K562 (cell line): Measurements from ENCODE around the gene CNR1. TPM values are rescaled to one million over a fixed set of nuclear protein-coding genes. Genes with fewer than 3 reads are reported as not detected.

Experiments used
- ATAC-seq: fragments of 200-7000 bp; cut with Tn5 transposase; 3 replicates; pipeline ENCODE4 v1.9.1; 2020; ENCODE audit warnings: moderate library complexity
- BruUV-seq: library from RNA; stranded (reverse); fragments of 400-500 nt; replicated peaks from 2 replicates; lab custom pipeline; 2021; lab: Mats Ljungman, UMichigan
- CTCF ChIA-PET: fragments of 300-600 bp; formaldehyde crosslinking; extraction: SDS; loops from one replicate; lab custom pipeline; 2021; ENCODE audit warnings: low intra/inter-chr PET ratio; lab: Yijun Ruan, JAX
- POLR2A ChIA-PET: fragments of 300-600, 350-650 bp; sonication (Branson Sonifier 250); formaldehyde crosslinking; extraction: SDS; loops from one replicate; lab custom pipeline; 2021; ENCODE audit warnings: antibody characterized with exemption, inconsistent platforms; lab: Yijun Ruan, JAX
- DNase-seq, 4 experiments: peaks; one replicate each; pipeline versions ENCODE4 v3.0.0 to v3.0.0-alpha.2; 2011 to 2018; ENCODE audit warnings: low spot score in 3 of 4, mixed read lengths in 3 of 4; ENCODE audit errors: extremely low read depth in 1 of 4
- FAIRE-seq: peaks from 2 replicates; lab custom pipeline; 2011; peaks lifted over from hg19 to GRCh38; lab: Jason Lieb, UNC
- H2AFZ ChIP-seq: 2 replicates; pipeline ENCODE4 v1.6.0; 2011; ENCODE audit warnings: low read depth, low read length, control low read depth, inconsistent platforms
- H3K27ac ChIP-seq: fragments of 200-600 bp; 3 replicates; pipeline ENCODE4 v1.8.0; 2011; ENCODE audit warnings: low read depth, mild to moderate bottlenecking, control low read depth, inconsistent platforms, low read length, moderate library complexity, mixed read lengths; ENCODE audit errors: extremely low read depth
- H3K27me3 ChIP-seq, 2 experiments: fragments of 300-600 bp in 1 of 2; 2 replicates in 1 of 2; 3 replicates in 1 of 2; pipeline versions ENCODE4 v1.6.0 to v1.8.0; 2011; ENCODE audit warnings: inconsistent platforms in 2 of 2, low read length in 2 of 2, mild to moderate bottlenecking in 1 of 2, mixed read lengths in 1 of 2, moderate library complexity in 1 of 2; ENCODE audit not compliant: control insufficient read depth in 2 of 2, insufficient read depth in 2 of 2
- H3K36me3 ChIP-seq: fragments of 300-600 bp; 3 replicates; pipeline ENCODE4 v1.8.0; 2011; ENCODE audit warnings: mild to moderate bottlenecking, low read length, inconsistent platforms; ENCODE audit not compliant: control insufficient read depth, insufficient read depth
- H3K4me1 ChIP-seq, 2 experiments: fragments of 200-600 bp in 1 of 2; replicated peaks in 1 of 2; 2 replicates in 1 of 2; 3 replicates in 1 of 2; pipeline versions ENCODE4 v1.5.1 to v1.8.0; 2011; ENCODE audit warnings: inconsistent platforms in 2 of 2, low read length in 2 of 2, mild to moderate bottlenecking in 1 of 2, mixed read lengths in 1 of 2, moderate library complexity in 1 of 2; ENCODE audit not compliant: control insufficient read depth in 2 of 2, insufficient read depth in 2 of 2
- H3K4me2 ChIP-seq: 2 replicates; pipeline ENCODE4 v1.6.1; 2011; ENCODE audit warnings: low read length, control low read depth, inconsistent platforms, mixed read lengths; ENCODE audit not compliant: insufficient read depth
- H3K4me3 ChIP-seq: fragments of 200-600 bp; sonication (generic), shearing (Covaris generic); 2 replicates; pipeline ENCODE4 v1.5.1; 2016; ENCODE audit warnings: control low read depth, inconsistent platforms
- H3K79me2 ChIP-seq: fragments of 200-600 bp; 3 replicates; pipeline ENCODE4 v1.8.0; 2011; ENCODE audit warnings: low read length, inconsistent platforms; ENCODE audit not compliant: control insufficient read depth, insufficient read depth
- H3K9ac ChIP-seq, 2 experiments: 2 replicates each; pipeline versions ENCODE4 v1.6.0 to v1.6.1; 2011; ENCODE audit warnings: low read depth in 2 of 2, low read length in 2 of 2, control low read depth in 1 of 2, inconsistent platforms in 1 of 2, mild to moderate bottlenecking in 1 of 2, mixed read lengths in 1 of 2; ENCODE audit not compliant: insufficient read depth in 1 of 2
- H3K9me1 ChIP-seq: one replicate; pipeline ENCODE4 v1.6.0; 2011; ENCODE audit warnings: inconsistent platforms, mild to moderate bottlenecking, low read length, moderate library complexity; ENCODE audit not compliant: control insufficient read depth, insufficient read depth
- H3K9me3 ChIP-seq: replicated peaks from 2 replicates; pipeline ENCODE4 v1.5.1; 2011; ENCODE audit warnings: low read depth, low read length, inconsistent platforms; ENCODE audit not compliant: control insufficient read depth, insufficient read depth
- H4K20me1 ChIP-seq: replicated peaks from 2 replicates; pipeline ENCODE4 v1.6.1; 2011; ENCODE audit warnings: low read length, inconsistent platforms, mixed read lengths; ENCODE audit not compliant: control insufficient read depth, insufficient read depth
- CREB5 ChIP-seq: fragments of 250-450 bp; sonication (Bioruptor Pico); IDR thresholded peaks from 2 replicates; pipeline ENCODE4 v1.5.0; 2020; ENCODE audit warnings: mild to moderate bottlenecking
- CSDE1 ChIP-seq, 2 experiments: fragments of 450-650 bp; IDR thresholded peaks; 2 replicates each; pipeline ENCODE4 v1.6.1; 2016; ENCODE audit warnings: mild to moderate bottlenecking in 1 of 2
- CTCF ChIP-seq, 3 experiments: IDR thresholded peaks in 2 of 3; conservative IDR thresholded peaks in 1 of 3; 2 replicates each; pipeline ENCODE4 v1.5.1; 2011 to 2012; ENCODE audit warnings: low read length in 3 of 3, mild to moderate bottlenecking in 3 of 3, control low read depth in 2 of 3, improper control_type of control experiment in 1 of 3, inconsistent platforms in 1 of 3, low read depth in 1 of 3, mixed read lengths in 1 of 3, moderate library complexity in 1 of 3; ENCODE audit not compliant: insufficient read depth in 2 of 3
- GTF2B ChIP-seq: IDR thresholded peaks from 2 replicates; pipeline ENCODE4 v1.6.1; 2011; ENCODE audit not compliant: insufficient read length; ENCODE audit errors: extremely low read depth
- HMGXB4 ChIP-seq: sonication (generic); formaldehyde crosslinking; IDR thresholded peaks from 2 replicates; pipeline ENCODE4 v1.8.1; 2023; ENCODE audit warnings: mild to moderate bottlenecking, missing genetic modification reagents
- MCM5 ChIP-seq: fragments of 450-650 bp; IDR thresholded peaks from 2 replicates; pipeline ENCODE4 v1.6.1; 2016; ENCODE audit warnings: low read depth
- MECOM ChIP-seq: fragments of 250-450 bp; sonication (Bioruptor Pico); IDR thresholded peaks from 2 replicates; pipeline ENCODE4 v1.8.0; 2022; ENCODE audit warnings: inconsistent platforms
- RBM34 ChIP-seq: fragments of 200-400 bp; formaldehyde crosslinking; IDR thresholded peaks from 2 replicates; pipeline ENCODE4 v1.6.1; 2018; ENCODE audit warnings: low read length, borderline replicate concordance; ENCODE audit not compliant: insufficient read depth
- SMAD1 ChIP-seq: fragments of 150-350 bp; IDR thresholded peaks from 2 replicates; pipeline ENCODE4 v1.6.1; 2014; ENCODE audit warnings: low read length, low read depth; ENCODE audit not compliant: partially characterized antibody
- SMAD2 ChIP-seq: fragments of 150-350 bp; IDR thresholded peaks from 2 replicates; pipeline ENCODE4 v1.6.1; 2014; ENCODE audit warnings: low read depth, mild to moderate bottlenecking, low read length
- ZNF445 ChIP-seq: fragments of 250-450 bp; sonication (Bioruptor Pico); IDR thresholded peaks from 2 replicates; pipeline ENCODE4 v1.4.0; 2020; ENCODE audit warnings: low read depth, mild to moderate bottlenecking, moderate library complexity
- ZNF551 ChIP-seq: fragments of 250-450 bp; sonication (Bioruptor Pico); IDR thresholded peaks from 2 replicates; pipeline ENCODE4 v1.5.0; 2021; ENCODE audit warnings: mild to moderate bottlenecking, moderate library complexity
- WGBS: fragments of 100-300 bp; shearing (Covaris generic); methylation state at CpG from one replicate; pipeline ENCODE4 v1.1.6; 2016; ENCODE audit warnings: low coverage, mixed read lengths; ENCODE audit not compliant: insufficient coverage; ENCODE audit errors: missing lambda C conversion rate; 5-methylcytosine and 5-hydroxymethylcytosine counted together
- in situ Hi-C: fragments of 300-500 bp; cut with MboI; formaldehyde crosslinking; loops from 4 replicates; pipeline ENCODE4 v1.15.0; 2018; ENCODE audit warnings: inconsistent platforms, mixed read lengths
- intact Hi-C: fragments of 100-400 bp; cut with micrococcal nuclease; formaldehyde crosslinking; loops from 2 replicates; pipeline ENCODE4 v1.14.2; 2022
- polyA plus RNA-seq, 8 experiments: library from polyadenylated mRNA; depleted of rRNA in 4 of 8; stranded (reverse) in 5 of 8; unstranded in 3 of 8; fragments of >200 nt; fragmentation: Nextera tagmentation in 2 of 8; fragmentation: Illumina TruSeq in 1 of 8; extraction: Ambion mirVana in 2 of 8; extraction: Trizol in 1 of 8; gene quantifications; 2 replicates each; pipeline versions ENCODE4 v1.2.1 to v1.2.3, GENCODE V29; 2011 to 2014; ENCODE audit warnings: inconsistent platforms in 1 of 8, missing spikeins in 1 of 8
- total RNA-seq, 7 experiments: library from RNA; depleted of rRNA in 6 of 7; stranded (reverse); fragments of >200 nt in 6 of 7; fragmentation: Illumina TruSeq in 2 of 7; extraction: Trizol in 2 of 7; gene quantifications; 2 replicates each; pipeline versions ENCODE4 v1.2.1 to v1.2.3, GENCODE V29; 2011 to 2021; ENCODE audit warnings: low replicate concordance in 1 of 7

Gene CNR1
- total and polyA plus RNA-seq, 9 of the 15 experiments (the other 6 are each of a cell fraction or from before 2014, with no cell fraction given) = 0.50 to 1.9 (median 1.2) TPM; not detected in 1

GRCh38 chr6:88143421-88144157 lies 22.6 kb downstream of the CNR1 start:
- no peaks in the 10 kb centered on the region for H4K20me1 ChIP-seq
- no peak overlapping the region for H3K4me2 ChIP-seq
- no peak overlapping the region for H3K27ac ChIP-seq
- no peak overlapping the region for H3K9ac ChIP-seq
- no peaks in the 10 kb centered on the region for H3K36me3 ChIP-seq
- no peaks in the 10 kb centered on the region for H3K9me3 ChIP-seq
- intact Hi-C loops = no loop called here
- peaks cover 0 to 12% of the 10 kb centered on the region in 2 experiments; a peak in 2 of 5 replicates for H3K27me3 ChIP-seq
- ATAC-seq = no peak
- no peak for FAIRE-seq
- BruUV-seq = no TSS peak
- H3K79me2 ChIP-seq = no peaks in the 10 kb centered on the region
- no peaks in the 10 kb centered on the region for H3K9me1 ChIP-seq
- H3K4me1 ChIP-seq = no peaks in the 10 kb centered on the region
- H2AFZ ChIP-seq = no peak overlapping the region
- CTCF ChIA-PET = no interaction called here
- 20% methylated on average over 14 of the region's 14 CpGs for WGBS
- in situ Hi-C loops = no loop called here
- no peak overlapping the region for H3K4me3 ChIP-seq
- no peak for DNase-seq
- POLR2A ChIA-PET = no interaction called here
- TF ChIP-seq CREB5 (CRISPR knock-in tag) (no peak), GTF2B (no peak), ZNF445 (CRISPR knock-in tag) (no peak), MECOM (no peak), SMAD1 (no peak), SMAD2 (no peak), CTCF (IDR thresholded peaks at IDR 0.05 in 2 of 3, conservative IDR thresholded peaks at IDR 0.05 in 1 of 3; ENCODE audit: insufficient read depth in 2 of 3, low read depth in 1 of 3, low read length in 3 of 3) (no peak), ZNF551 (no peak), CSDE1 (IDR thresholded peaks at IDR 0.05) (no peak), RBM34 (no peak), MCM5 (no peak), HMGXB4 (CRISPR knock-in tag) (no peak)
